UCSD-AML1 (cell line): Measurements from ENCODE around the gene EDC3.
A peak's percentile ranks its signal among the peaks of the same experiment; 100 is the strongest.

Experiments used
- DNase-seq: peaks from one replicate; lab custom pipeline; 2025; ENCODE audit not compliant: unreplicated experiment; lab: John Stamatoyannopoulos, UW

The EDC3 gene

DNA sequence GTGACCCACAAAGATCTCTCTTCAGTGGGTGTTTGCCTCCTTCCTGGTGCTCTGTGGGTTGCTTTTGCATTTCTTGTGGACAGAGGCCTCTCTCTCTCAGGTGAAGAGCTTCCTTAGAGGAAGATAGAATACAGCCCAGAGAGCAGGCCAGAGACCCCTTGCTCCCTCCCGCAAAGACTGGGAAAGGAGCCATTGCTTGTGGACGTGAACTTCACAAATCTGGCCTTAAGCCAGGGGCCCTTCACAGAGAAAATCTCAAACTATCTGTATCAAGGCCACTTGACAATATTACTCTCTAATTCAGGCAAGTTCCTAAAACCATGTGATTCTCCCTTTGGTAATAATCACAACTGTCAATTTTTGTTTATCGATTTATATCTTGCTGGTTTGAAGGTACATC is 110.6 kb downstream of the EDC3 start:
- no peak for DNase-seq

DNA sequence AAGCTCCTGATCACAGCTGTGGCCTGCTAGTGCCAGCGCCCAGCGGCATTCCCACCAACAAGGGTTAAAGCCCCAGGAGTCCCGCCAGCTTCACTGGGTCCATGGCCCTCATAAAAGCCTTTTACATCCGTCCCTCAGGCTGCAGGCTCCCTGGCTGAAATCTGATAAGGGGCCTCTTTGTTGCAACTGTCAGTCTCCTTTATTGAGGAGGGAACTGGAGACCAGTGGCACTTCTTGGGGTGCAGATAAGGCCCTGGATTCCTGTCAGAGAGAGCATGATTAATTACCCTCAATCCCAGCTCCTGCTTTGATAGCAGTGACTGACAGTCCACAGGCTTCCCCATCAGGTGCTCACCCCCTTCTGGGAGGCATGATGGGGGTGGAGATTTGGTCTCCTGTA is 111.0 kb downstream of the EDC3 start:
- peak; percentile 55 for DNase-seq

- no peak for DNase-seq
Measured at GRCh38 chr15:74584204-74584603, 111.6 kb downstream of the EDC3 start.
